ENCODE data around the gene PRKCA.
"Not testable (repeated sequence)": the region's sequence is repeated elsewhere in the genome, so short reads cannot be mapped to it uniquely, and the experiment has no call there.

PRKCA gene

DNA sequence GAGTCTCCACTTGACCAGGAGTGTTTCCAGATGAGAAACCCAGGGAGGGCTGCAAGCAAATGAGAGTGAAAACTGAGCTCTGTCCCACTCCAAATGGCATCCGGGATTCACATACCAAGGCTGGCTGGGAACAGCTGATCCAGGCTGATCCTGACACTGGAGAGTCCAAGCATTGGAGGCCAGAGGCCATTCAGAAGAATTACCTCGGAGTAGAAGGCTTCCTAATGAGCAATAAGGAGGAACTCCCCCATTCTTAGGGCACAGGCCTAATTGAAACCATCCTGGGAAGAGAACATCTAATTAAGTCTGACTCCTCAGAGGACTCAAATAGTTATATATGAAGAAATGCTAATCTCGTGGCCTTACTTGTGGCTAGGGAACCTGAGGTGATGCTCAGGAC is 142.8 kb downstream of the PRKCA start:
- no peak for DNase-seq

DNA sequence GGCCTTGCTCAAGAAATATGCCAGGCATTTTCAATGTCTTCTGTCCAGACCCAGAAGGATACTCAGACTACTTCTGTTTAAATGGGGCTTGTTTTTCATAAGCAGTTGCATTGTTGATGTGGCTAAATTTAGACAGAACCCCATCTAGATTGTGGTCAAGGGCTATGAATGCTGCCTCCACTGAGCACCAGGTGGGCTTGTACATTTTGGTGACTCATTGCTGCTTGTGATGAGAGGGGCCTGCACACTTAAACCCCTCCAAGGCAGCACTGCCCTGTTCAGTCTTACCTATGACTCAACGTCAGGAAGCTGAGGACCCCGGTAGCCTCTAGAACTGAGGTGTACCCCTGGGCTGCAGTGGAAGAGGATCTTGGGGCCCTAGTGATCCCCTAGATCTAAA is 144.0 kb downstream of the PRKCA start:
- no peak for DNase-seq

DNA sequence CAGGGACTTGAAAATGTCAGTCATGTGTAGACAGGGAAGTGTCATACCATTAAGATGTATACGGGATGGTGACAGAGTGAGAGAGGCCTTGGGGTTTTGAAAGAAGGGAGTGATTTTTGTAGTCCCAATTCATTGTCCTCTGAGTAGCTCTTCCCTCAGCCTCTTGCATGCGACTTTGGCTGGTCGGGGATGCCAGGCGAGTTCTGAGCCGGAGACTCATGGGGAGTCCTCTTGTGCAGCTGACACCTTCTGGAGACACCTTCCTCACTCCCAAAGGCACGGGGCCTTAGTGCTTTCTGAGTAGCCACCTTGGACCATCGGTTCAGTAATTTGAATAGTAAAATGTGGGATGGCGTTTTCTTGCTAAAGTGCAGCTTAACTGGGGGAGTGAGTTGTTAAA is 144.7 kb downstream of the PRKCA start:
- DNase-seq: no peak

DNA sequence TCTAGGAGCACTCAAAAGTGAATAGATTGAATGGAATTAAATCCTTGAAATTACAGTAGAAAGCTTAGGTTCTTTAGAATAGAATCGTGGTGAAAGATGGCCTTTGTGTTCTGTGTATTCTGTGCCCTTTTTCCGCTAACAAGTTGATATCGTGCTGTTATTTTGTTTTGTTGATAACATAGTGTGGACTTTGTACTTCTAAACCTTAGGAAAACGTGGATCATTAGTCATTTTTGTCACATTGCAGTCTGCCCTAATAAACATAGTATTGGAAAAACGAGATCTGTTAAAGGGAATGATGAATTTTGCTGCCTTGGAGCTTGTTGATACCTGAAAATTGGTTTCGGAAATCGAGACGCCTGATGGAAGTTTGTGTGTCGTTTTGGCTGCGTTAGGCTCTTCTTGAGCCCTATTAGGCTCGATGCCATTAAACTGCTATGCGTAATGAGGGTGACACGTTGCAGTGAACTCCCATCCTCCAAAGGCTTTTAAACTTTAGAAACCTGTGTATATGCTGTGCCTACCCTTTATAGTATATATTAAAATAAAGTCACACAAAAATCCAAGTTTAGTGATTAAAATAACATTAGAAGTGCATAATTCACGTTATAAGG is 145.7 kb downstream of the PRKCA start:
- no peak for DNase-seq

DNA sequence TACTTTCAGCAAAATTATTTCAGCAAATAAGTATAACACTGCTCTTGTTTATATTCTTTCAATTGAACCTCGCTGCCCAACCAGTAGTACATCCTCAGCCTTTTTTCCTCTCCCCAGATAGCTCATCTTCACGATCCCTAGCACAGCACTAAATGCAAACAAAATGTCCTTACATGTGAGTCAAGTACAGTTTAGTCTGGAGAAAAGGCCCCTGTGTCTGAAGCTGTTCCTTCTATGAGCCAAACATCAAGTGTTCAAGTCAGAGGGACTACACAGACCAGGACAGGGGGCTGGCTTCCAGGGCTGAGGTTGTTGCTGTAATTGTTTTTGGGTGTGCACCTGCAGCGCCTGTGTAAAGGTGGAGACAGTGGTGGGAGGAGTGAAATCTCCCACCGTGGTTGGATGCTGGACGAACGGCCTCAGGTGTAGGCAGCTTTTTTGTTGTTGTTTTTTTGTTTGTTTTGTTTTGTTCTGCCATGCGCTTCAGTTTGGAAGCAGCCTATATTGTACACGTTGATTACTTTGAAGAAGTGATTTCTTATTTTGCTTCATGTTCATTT is 147.1 kb downstream of the PRKCA start:
- no peak for DNase-seq

DNA sequence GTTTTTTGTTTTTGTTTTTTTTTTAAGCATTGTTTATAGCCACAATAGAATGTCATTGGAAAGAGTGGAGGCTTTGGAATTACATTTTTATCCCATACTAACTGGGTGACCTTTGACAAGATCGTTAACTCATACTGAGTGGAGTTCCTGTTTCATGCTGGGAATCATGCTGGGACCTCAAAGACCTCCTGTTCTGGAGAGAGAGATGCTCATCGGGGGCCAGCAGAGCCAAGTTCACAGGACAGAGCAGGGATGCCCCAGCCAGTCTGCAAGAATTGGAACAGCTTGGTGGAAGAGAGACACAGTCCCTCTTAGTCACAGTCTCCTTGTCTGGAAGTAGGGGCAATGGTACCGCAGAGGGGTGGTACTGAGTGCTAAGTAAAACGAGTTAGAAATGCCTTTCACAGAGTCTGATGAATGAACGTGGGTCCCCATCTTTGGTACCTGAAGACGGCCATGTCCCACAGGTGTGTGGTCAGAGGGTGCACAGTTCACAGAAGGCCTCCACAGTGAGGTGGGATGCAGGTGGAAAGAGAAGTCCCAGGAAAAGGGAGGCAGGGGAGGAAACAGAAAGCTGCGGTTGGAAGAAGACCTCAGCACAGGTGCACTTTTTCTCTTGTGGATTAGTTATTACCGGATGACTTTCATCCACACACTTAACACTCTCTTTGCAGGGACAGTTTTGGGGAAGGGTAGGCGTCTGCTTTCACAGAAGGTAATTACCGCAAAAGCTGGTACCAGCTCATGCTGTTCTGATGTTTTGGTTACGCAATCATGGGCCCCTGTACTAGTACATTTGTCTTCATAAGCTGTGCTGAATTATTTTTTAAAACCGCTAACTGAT is 147.8 kb downstream of the PRKCA start:
- no peak for DNase-seq

DNA sequence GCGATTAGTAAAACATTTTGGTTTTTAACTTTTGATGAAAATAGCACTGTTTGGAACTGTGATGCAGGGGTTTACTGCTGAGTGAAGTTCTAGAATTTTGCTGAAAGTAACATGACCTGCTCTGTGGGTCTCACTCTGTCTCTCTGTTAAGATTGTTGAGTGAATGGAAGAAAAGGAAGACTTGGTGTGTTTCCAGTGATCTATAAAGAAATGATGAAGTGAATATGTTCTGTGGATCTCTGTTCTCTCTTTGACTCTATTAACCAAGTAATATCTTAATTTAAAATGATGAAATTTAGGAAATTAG is 148.4 kb downstream of the PRKCA start:
- no peak for DNase-seq

DNA sequence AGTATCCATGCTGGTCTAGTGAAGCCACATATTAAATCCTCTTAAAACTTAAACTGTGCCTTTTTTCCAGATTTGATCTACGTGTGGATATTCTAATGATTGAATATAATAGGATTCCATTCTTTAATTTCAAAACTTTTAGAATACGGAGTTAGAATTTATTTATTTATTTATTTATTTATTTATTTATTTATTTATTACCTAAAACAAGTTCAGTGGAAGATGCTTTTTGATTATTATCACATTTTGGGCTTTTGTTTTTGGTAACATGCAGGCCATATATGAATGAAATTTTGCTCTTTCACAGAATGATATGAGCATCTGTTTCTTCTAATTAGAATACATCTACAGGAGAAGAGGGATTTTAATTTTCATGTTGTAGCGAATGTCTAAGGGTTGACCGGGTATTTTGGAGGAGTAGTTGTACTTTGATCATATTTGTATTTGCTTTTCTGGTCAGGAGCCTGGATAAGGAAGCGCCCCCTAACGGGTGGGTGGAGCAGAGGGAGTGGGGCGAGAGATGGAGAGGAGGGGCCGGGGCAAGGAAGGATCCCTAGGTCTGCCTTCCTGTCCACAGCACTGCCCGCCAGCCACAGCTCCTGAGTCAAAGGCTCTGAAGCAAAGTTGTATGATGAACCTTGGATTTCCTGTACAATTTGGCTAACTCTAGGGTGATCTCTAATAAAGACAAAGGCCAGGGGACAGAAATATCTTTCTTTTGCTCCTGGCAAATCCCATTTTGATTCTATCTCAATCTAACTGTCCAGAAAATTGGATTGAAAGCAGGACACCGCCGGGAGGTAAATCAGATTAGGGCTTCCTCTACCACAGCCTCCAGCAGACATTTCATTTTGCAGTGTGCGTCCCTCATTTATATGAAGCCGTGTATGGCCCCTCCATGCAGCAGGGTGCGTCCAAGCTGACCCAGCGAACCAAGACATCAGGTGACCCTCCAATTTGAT is 149.1 kb downstream of the PRKCA start:
- no peak for DNase-seq

DNA sequence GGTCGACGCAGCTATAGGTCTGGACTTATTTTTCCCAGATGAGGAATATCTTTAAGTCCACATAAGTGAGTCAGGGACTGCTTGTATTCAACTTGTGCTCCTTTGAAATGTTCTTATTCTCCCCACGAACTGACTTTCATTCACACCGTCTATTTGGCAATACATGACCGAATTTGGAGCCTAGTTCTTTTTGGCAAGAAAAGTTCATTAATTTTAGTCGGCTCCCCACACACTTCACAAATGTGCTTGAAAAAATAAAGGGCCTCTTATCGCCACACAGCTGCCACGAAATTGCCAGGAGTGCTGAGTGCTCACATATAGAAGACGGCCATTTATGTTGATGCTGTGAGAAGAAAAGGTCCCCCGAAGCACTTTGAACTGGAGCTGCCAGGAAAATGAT is 152.6 kb downstream of the PRKCA start:
- DNase-seq: no peak

DNA sequence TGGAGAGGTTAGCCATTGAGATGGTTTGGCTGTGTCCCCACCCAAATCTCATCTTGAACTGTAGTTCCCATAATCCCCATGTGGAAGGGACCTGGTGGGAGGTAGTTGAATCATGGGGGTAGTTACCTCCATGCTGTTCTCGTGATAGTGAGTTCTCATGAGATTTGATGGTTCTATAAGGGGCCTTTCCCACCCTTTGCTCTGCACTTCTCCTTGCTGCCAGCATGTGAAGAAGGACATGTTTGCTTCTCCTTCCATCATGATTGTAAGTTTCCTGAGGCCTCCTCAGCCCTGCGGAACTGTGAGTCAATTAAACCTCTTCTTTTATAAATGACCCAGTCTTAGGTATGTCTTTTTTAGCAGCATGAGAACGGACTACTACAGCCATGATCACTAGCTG is 155.1 kb downstream of the PRKCA start:
- not testable (repeated sequence) for DNase-seq

DNA sequence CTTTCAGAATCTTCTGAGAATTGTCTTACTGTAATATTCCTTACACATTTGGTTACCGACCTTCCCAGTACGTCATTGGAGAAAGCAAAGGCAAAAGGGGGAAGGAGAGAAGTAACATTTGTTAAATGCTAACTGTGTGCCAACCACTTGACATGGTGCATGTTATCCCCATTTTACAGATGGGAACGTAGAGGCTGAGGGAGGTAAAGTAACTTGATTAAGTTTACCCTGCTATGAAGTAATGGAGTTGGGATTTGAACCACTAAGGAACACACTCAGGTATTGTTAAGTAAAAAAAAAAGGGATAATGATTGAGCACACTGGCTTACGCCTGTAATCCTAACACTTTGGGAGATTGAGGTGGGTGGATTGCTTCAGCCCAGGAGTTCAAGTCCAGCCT is 156.4 kb downstream of the PRKCA start:
- DNase-seq: no peak

DNA sequence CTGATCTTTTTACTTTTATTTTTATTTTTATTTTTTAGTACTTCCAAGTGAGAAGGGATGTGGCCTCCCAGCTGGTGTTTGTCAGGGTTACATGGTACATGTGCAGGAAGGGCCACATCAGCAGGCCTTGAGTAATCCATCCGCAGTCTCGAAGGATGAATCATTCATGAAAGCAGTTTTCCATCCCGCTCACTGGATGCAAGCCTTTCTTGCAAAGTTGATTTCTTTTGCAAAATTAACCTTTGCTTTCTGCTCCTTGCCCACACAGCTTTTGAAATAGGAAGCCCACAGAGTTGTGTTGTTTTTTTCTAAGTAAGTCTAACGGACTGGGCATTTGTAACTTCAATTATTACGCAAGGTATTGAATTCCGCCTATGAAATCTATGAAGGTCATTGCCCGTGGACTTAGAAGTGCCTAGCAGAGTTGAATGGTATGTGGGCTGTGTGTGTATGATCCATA is 157.4 kb downstream of the PRKCA start:
- peak; percentile 55 for DNase-seq

DNA sequence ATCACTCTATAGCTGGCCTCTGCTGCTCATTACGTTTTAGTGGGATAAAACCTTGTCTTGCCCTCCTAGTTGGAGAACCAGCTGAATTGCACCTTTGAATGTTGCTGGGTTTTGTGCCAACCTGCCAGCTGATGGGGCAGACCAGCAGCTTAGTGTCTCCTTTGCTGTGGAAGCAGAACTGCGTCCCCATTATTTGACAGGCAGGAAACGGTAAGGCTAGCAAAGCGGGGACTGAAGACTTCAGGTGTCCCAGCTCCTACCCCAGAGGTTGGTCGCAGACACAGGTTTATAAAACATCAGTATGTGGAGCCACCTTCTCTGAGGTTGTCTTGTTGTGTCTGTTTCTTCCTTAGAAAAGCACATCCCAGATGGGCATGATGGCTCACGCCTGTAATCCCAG is 158.1 kb downstream of the PRKCA start:
- no peak for DNase-seq

DNA sequence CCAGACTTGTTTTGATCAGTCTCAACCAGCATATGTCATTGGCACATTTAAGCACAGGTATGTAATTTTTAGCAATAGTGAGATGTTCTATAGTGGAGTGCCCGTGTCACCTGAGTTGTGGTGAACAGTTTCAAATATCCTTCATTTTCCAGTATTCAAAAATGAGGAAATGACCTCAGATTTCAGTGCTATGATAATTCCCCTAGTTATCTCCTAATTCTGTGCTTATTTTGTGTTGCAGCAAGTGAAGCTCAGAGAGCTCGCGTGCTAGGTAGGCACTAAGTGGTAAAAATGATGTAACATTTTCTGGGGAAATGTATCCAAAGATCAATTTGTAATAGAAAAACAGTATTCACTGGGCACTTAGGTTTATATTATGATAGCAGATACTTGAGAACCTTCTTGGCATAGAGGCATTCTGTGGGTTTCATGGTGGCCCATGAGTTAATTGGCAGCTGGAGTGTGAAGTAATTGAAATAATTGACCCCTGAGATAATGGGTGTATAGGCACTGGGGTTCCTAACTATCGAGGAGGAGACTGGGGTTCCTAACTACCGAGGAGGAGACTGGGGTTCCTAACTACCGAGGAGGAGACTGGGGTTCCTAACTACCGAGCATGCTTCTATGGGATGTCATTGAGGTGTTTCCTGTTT is 159.1 kb downstream of the PRKCA start:
- no peak for DNase-seq

DNA sequence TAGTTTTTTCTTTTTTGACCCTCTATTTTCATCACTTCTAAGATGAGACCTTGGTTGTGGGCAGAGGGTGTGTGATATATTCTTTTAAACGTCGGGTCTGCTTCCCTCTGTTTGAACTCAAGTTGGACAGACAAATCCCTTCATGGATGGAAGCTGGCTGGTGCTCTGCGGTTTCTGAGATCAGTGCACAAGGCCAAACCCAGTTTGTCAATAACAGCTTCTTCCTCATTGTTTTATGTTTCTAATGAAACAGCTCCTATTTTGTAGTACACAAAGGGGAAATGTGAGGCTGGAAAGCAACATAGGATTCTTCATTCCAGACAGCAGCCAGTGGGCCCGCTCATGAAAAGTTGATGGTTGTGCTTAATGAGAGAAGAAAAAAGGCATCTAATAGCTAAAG is 159.6 kb downstream of the PRKCA start:
- no peak for DNase-seq

DNA sequence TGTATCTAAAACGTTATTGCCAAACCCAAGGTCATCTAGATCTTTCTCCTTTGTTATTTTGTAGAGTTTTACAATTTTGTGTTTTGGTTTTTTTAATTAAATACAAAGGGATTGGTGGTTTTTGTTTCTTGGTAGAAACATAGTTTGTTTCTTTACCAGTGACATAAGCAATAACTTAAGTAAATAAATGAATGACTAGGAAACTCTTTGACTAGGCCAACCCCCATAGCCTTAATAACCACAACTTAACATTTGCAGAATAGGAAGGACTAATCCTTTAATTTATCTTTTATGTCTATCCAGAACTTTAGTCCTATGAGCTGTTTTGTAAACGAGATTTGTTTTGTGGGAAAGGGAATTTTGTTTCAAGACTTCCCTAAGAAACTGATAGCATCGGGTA is 162.5 kb downstream of the PRKCA start:
- DNase-seq: no peak

DNA sequence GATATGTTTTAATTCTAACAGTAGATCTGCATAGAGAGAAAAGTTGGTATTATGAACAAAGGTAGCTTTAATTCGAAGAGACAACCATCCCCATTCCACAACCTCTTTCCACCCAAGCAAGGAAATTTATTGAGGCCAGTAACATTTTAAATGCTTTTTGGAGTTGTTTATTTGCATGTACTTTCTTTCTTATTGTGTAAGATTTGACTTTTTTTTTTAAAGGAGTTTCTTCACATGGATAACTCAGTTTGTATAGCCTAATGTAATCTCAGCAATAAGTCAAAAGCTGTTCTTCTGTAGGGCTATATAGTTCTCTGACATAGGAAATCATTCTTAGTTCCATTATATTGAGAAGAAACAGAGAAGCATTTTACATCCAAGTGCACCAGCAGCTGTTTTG is 163.3 kb downstream of the PRKCA start:
- no peak for DNase-seq

DNA sequence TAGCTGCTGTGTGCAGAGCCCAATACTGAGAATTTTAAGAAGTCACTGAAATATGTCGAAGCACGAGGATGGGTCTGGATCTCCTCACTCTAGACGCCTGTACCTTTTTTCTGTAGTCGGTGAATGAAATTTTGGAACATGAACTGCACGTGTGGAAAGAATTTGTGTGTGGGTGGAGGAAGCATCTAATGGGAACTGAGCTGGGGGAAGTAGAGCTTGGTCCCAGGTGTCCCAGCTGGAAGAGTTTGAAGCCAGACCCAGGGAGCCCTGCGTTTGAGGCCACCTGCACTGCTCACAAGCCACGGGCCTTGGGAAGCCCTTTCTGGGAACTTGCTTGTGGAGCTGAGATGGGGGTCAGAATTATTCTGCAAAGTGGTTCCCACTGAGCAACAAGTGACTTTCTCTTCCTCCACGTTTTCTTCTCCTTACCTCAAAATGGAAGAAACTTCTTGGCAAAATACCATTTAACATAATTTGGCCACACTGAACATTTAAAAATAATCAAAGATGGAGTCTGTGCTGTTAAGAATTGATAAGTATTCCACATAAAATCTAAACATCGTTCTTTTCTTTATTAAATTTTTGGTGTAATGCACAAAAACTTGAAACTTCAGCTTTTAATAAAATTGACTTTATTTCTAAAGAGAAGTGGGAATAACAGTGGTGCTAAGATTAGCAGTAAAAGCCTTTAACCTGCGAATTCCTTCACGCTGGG is 163.8 kb downstream of the PRKCA start:
- DNase-seq: no peak

DNA sequence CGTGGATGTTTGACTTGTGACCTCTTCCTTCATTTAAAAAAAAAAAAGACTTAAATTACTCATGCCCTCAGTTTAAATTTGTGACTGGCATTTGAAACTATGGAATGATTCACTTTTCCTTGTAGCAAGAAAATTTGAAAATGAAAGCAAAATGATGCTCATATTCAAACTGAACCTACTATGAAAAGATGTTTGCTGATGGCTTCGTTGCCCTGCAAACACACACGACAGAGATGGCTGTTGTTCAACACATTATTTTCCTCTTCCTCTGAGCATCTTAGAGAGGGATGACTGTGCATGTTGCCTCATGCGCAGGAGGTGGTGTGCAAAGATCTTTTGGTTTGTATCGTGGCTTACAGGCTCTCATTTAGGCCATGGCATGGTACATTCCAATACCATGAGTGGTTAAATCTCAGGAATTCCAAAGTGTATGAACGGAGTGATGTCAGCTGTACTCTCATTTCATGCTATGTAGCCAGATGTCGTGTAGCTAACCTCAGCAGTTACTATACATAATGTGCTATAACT is 164.5 kb downstream of the PRKCA start:
- peak; percentile 73 for DNase-seq

DNA sequence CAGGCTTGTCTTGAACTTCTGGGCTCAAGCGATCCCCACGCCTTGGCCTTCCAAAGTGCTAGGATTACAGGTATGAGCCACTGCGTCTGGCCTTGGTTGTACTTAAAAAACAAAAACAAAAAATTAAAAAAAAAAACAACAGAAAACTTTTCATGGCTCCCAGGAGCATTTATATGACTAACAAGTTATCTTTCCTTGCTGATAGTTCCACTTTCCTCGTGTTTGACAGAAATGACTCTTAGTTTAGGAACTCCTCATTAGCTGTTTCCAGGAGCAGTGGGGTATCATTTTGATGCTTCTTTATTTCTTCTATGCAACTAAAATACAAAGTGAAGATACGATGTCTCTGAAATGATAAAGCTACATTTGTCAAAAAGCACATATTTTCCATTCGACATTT is 165.4 kb downstream of the PRKCA start:
- no peak for DNase-seq

DNA sequence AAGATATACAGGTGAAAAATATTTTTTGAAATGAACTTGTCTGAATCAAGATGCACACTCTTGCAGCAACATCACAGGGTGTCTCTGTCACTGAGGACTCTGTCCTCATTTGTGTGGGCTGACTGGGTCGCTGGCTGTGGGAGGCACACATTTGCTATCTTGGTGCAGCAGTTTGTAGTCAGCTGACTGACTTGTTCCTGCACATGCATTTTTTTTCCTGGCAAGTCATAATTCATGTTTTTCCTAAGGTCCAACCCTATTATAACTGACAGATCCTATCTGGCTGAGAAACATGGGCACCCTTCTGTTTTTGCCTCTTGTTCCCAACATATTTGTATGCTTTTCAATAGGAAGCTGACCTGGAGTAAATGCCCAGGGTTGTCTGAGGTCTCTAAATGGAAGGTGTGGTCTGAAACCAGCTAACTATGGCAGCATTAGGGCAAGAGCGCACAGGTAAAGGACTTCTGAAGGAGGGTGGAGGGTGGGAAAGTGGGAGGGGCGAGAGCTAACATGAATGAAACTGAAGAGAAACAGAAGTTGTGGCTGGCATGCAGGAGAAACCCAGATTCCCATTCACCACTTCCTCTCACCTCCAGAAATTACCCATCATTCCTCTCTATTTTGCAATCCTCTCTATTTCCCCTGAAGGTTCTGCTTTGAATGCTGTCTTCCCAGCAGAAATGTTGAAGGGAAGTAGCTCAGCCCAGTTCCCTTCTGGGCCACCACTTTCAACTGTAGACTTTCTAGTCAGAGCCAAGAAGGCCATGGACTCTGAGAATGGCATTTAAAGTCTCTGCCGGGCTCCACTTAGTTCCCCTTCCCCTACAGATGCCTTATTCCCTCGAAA is 166.1 kb downstream of the PRKCA start:
- DNase-seq: peak; percentile 35

All from stimulated activated CD4-positive, alpha-beta T cell treated with anti-CD3 and anti-CD28 coated beads, Interleukin-15, amount 100 ng/mL, for 24 hours (primary cell).